Thymus (tissue), 11 donors: Measurements from ENCODE around the gene TMEM259. TPM values are rescaled to one million over a fixed set of nuclear protein-coding genes. Genes with fewer than 3 reads are reported as not detected.

Experiments
- DNase-seq, 9 donors: peaks; one replicate each; pipeline ENCODE4 v3.0.0-alpha.2; 2013; ENCODE audit warnings: low spot score in 9 of 9, low read depth in 6 of 9, missing footprints in 1 of 9
- H3K27ac ChIP-seq, 2 donors: one replicate each; pipeline ENCODE4 v1.5.1; 2013; ENCODE audit warnings: control low read depth in 1 of 2, low read depth in 1 of 2, low read length in 1 of 2, mild to moderate bottlenecking in 1 of 2, moderate library complexity in 1 of 2
- H3K27me3 ChIP-seq, 2 donors: one replicate each; pipeline ENCODE4 v1.5.1; 2013; ENCODE audit warnings: low read length in 1 of 2; ENCODE audit not compliant: control insufficient read depth in 2 of 2, insufficient read depth in 1 of 2
- H3K36me3 ChIP-seq, 2 donors: one replicate each; pipeline ENCODE4 v1.5.1; 2013; ENCODE audit warnings: low read length in 1 of 2, mild to moderate bottlenecking in 1 of 2, moderate library complexity in 1 of 2; ENCODE audit not compliant: control insufficient read depth in 2 of 2, insufficient read depth in 2 of 2
- H3K4me1 ChIP-seq, 2 donors: one replicate each; pipeline ENCODE4 v1.5.1; 2013; ENCODE audit warnings: low read length in 2 of 2; ENCODE audit not compliant: control insufficient read depth in 2 of 2, insufficient read depth in 2 of 2
- H3K4me3 ChIP-seq, 2 donors: one replicate each; pipeline ENCODE4 v1.5.1; 2013; ENCODE audit warnings: low read length in 2 of 2, control low read depth in 1 of 2, mild to moderate bottlenecking in 1 of 2
- H3K9me3 ChIP-seq, 2 donors: one replicate each; pipeline ENCODE4 v1.5.1; 2013; ENCODE audit warnings: low read length in 1 of 2, mild to moderate bottlenecking in 1 of 2; ENCODE audit not compliant: control insufficient read depth in 2 of 2, insufficient read depth in 1 of 2
- WGBS: extraction: QIAGEN DNeasy Blood & Tissue Kit; methylation state at CpG from one replicate; pipeline ENCODE4 v1.1.7; 2013; 5-methylcytosine and 5-hydroxymethylcytosine counted together
- polyA plus RNA-seq: library from polyadenylated mRNA; stranded (reverse); fragments of 200-250 nt; gene quantifications from one replicate; pipeline ENCODE4 v1.2.3, GENCODE V29; 2013
- total RNA-seq: library from RNA; stranded (reverse); fragments of 120-200 nt; gene quantifications from one replicate; pipeline ENCODE4 v1.2.4, GENCODE V29; 2013
- donor health status: healthy.

The TMEM259 gene
- total and polyA plus RNA-seq, 2 donors, result 73.1 to 359 TPM

GRCh38 chr19:994516-994915 is 26.4 kb downstream of the TMEM259 start:
- Histone ChIP-seq H3K27me3 (peaks cover 29 to 48% of the 10 kb centered on the region in 2 donors), H3K27ac (no peak overlapping the region), H3K4me3 (no peak overlapping the region), H3K36me3 (peaks cover 21 to 34% of the 10 kb centered on the region in 2 donors), H3K4me1 (peaks cover 4 to 9% of the 10 kb centered on the region in 2 donors), H3K9me3 (peaks cover 0 to 15% of the 10 kb centered on the region in 2 donors)
- DNase-seq, result no peak
- WGBS, result 98% methylated on average over 18 of the region's 18 CpGs

GRCh38 chr19:993831-994393 is 27.0 kb downstream of the TMEM259 start:
- H3K9me3 ChIP-seq, result peaks cover 0 to 15% of the 10 kb centered on the region in 2 donors
- H3K4me3 ChIP-seq, result no peak overlapping the region
- no peak for DNase-seq
- H3K27me3 ChIP-seq, result peaks cover 23 to 42% of the 10 kb centered on the region in 2 donors
- H3K27ac ChIP-seq, result no peak overlapping the region
- whole genome bisulfite sequencing, result 96% methylated on average over 43 of the region's 43 CpGs
- H3K36me3 ChIP-seq, result peaks cover 25 to 35% of the 10 kb centered on the region in 2 donors
- peaks cover 4 to 9% of the 10 kb centered on the region in 2 donors for H3K4me1 ChIP-seq

- peaks cover 4 to 9% of the 10 kb centered on the region in 2 donors for H3K4me1 ChIP-seq
- H3K36me3 ChIP-seq, result peaks cover 30 to 40% of the 10 kb centered on the region in 2 donors
- DNase-seq, result no peak
- WGBS, result 98% methylated on average over 17 of the region's 17 CpGs
- H3K27me3 ChIP-seq, result peaks cover 18 to 37% of the 10 kb centered on the region in 2 donors
- H3K9me3 ChIP-seq, result peaks cover 0 to 15% of the 10 kb centered on the region in 2 donors
- no peak overlapping the region for H3K27ac ChIP-seq
- no peak overlapping the region for H3K4me3 ChIP-seq
Observed at GRCh38 chr19:993361-993830, 27.5 kb downstream of the TMEM259 start.

- no peak for DNase-seq
- peaks cover 4 to 9% of the 10 kb centered on the region in 2 donors for H3K4me1 ChIP-seq
- peaks cover 0 to 15% of the 10 kb centered on the region in 2 donors for H3K9me3 ChIP-seq
- peaks cover 36 to 45% of the 10 kb centered on the region in 2 donors for H3K36me3 ChIP-seq
- H3K4me3 ChIP-seq, result no peak overlapping the region
- no peak overlapping the region for H3K27ac ChIP-seq
- 98% methylated on average over 13 of the region's 13 CpGs for WGBS
- H3K27me3 ChIP-seq, result peaks cover 14 to 29% of the 10 kb centered on the region in 2 donors
Observed at GRCh38 chr19:992670-993055, 28.3 kb downstream of the TMEM259 start.

GRCh38 chr19:991932-992669 is 28.8 kb downstream of the TMEM259 start:
- peaks cover 39 to 45% of the 10 kb centered on the region in 2 donors for H3K36me3 ChIP-seq

GRCh38 chr19:991174-991931 is 29.6 kb downstream of the TMEM259 start:
- 96% methylated on average over 46 of the region's 47 CpGs for WGBS
- no peak overlapping the region for H3K4me3 ChIP-seq
- peaks cover under 1 to 6% of the 10 kb centered on the region in 2 donors for H3K4me1 ChIP-seq
- peaks cover 0 to 13% of the 10 kb centered on the region in 2 donors for H3K9me3 ChIP-seq
- H3K36me3 ChIP-seq, result peaks cover 44 to 50% of the 10 kb centered on the region in 2 donors
- no peak for DNase-seq
- no peak overlapping the region for H3K27ac ChIP-seq
- peaks cover 5 to 16% of the 10 kb centered on the region in 2 donors for H3K27me3 ChIP-seq

More at GRCh38 chr19:991932-992669, 28.8 kb downstream of the TMEM259 start:
- peak overlapping the region in 1 of 2 donors; percentile 8 for H3K27ac ChIP-seq
- no peak overlapping the region for H3K4me3 ChIP-seq
- no peak for DNase-seq
- WGBS, result 97% methylated on average over 42 of the region's 42 CpGs
- peaks cover 4 to 9% of the 10 kb centered on the region in 2 donors for H3K4me1 ChIP-seq
- peaks cover 0 to 15% of the 10 kb centered on the region in 2 donors for H3K9me3 ChIP-seq
- H3K27me3 ChIP-seq, result peaks cover 8 to 24% of the 10 kb centered on the region in 2 donors

GRCh38 chr19:990746-991145 is 30.2 kb downstream of the TMEM259 start:
- Histone ChIP-seq H3K9me3 (peaks cover 0 to 7% of the 10 kb centered on the region in 2 donors), H3K27me3 (peaks cover 0 to 10% of the 10 kb centered on the region in 2 donors), H3K27ac (no peak overlapping the region), H3K4me3 (no peak overlapping the region), H3K4me1 (no peaks in the 10 kb centered on the region), H3K36me3 (peaks cover 48 to 55% of the 10 kb centered on the region in 2 donors)
- WGBS, result 97% methylated on average over 23 of the region's 23 CpGs
- no peak for DNase-seq

- no peak for DNase-seq
- Histone ChIP-seq H3K4me3 (no peak overlapping the region), H3K27me3 (peaks cover 0 to 4% of the 10 kb centered on the region in 2 donors), H3K27ac (no peak overlapping the region), H3K4me1 (peaks cover 0 to 2% of the 10 kb centered on the region in 2 donors), H3K9me3 (peaks cover 0 to 4% of the 10 kb centered on the region in 2 donors), H3K36me3 (peaks cover 50 to 55% of the 10 kb centered on the region in 2 donors)
- 93% methylated on average over 27 of the region's 27 CpGs for WGBS
Observed at GRCh38 chr19:990119-990571, 30.8 kb downstream of the TMEM259 start.
